NCI-H510A treated with DMSO at 0.1 percent for 48 hours (cell line): ENCODE data around the gene F7.
"Not testable (repeated sequence)": the region's sequence is repeated elsewhere in the genome, so short reads cannot be mapped to it uniquely, and the experiment has no call there.

Experiments
- DNase-seq: peaks from one replicate; lab custom pipeline; 2025; lab: John Stamatoyannopoulos, UW

Gene F7

DNA sequence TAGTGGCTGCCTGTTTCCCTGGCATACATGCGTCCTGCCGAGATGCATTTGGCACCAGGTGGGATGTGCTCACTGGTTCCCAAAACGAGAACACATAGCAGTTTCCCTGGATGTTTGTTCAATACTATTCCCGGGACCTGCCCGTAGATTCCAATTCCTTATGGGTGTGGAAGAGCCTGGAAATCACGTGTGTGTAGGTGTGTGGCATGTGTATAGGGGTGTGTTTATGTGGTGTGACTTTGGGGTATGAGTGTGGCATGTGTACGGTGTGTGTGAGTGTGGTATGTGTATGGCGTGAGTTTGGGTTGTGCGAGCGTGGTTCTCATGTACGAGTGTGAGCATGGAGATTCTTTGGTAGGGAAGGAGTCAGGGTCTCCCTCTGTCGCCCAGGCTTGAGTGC, 2.9 kb upstream of the F7 start:
- no peak for DNase-seq

- no peak for DNase-seq
Observed at GRCh38 chr13:113103646-113104045, 1.9 kb upstream of the F7 start.

GRCh38 chr13:113105921-113106452, 396 bp downstream of the F7 start:
- DNase-seq, result no peak

GRCh38 chr13:113106711-113107351, 1.2 kb downstream of the F7 start:
- no peak for DNase-seq

DNA sequence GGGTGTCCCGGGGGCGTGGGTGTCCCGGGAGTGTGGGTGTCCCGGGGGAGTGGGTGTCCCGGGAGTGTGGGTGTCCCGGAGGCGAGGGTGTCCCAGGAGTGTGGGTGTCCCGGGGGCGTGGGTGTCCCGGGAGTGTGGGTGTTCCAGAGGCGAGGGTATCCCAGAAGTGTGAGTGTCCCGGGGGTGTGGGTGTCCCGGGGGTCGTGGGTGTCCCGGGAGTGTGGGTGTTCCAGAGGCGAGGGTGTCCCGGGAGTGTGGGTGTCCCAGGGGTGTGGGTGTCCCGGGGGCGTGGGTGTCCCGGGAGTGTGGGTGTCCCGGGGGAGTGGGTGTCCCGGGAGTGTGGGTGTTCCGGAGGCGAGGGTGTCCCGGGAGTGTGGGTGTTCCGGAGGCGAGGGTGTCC, 2.9 kb downstream of the F7 start:
- not testable (repeated sequence) for DNase-seq

DNA sequence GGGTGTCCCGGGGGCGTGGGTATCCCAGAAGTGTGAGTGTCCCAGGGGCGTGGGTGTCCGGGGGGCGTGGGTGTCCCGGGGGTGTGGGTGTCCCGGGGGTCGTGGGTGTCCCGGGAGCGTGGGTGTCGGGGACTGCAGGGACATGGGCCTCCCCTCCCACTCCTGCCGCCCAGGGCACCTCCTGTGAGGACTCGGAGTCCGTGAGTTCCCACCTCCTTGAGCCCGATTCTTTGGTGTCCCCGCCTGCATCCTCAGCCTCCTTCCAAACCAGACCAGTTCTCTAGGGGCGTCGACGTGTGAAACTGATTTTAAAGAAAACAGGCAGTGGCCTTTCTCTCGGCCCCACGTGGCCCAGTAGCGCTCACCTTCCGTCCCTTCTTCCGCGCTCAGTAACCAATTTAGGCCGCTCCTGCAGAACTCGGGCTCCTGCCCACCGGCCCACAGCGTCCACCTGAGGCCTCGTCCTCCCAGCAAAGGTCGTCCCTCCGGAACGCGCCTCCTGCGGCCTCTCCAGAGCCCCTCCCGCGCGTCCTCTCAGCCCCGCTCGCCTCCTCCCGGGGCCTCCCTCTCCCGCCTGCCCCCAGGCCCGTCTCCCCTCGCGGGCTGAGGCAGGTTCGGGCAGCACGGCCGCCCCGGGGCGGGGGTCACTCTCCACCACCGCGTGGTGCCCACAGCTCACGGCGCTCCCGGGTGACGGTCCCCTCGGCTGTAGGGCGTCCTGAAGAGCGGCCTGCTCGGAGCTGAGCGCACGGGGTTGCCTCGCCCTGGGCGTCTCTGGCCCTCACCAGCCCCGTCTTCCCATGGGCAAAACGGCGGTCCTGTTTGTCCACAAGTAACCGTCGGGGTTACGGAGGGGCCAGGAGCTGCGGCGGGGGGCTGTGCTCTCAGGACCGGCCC, 3.8 kb downstream of the F7 start:
- no peak for DNase-seq

- no peak for DNase-seq
Observed at GRCh38 chr13:113110048-113110851, 4.7 kb downstream of the F7 start.

DNA sequence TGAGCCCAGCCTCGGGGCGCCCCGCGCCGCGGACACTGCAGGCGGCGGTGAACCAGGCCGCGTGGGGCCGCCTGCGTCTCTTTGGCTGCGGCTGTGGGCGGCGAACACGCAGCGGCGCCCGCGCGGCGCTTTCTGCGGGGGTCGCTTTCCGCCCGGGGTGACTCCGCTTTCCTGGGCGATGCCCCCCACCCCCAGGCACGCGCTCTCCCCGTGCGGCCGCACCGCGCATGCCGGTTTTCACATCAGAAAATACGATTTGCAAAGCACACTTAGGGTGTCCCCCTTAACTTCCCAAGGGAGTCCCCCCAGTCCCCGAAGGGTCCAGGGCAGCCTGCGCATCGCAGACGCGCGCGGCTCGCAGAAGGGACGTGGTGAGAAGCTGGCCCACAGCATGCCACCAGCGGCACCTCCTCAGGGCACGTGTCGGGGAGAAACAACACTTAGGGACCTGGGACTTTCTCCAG, 5.3 kb downstream of the F7 start:
- DNase-seq, result no peak

DNA sequence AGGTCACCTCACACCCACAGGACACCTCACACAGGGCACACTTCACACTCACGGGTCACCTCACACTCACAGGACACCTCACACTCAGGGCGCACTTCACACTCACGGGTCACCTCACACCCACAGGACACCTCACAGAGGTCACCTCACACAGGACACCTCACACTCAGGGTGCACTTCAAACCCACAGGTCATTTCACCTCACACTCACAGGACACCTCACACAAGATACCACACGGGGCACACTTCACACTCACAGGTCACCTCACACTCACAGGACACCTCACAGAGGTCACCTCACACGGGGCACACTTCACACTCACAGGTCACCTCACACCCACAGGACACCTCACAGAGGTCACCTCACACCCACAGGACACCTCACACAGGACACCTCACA, 6.2 kb downstream of the F7 start:
- not testable (repeated sequence) for DNase-seq

- DNase-seq, result not testable (repeated sequence)
Observed at GRCh38 chr13:113112475-113112874, 6.9 kb downstream of the F7 start.

GRCh38 chr13:113112893-113113845, 7.6 kb downstream of the F7 start:
- no peak for DNase-seq

- no peak for DNase-seq
Observed at GRCh38 chr13:113113846-113114271, 8.3 kb downstream of the F7 start.

GRCh38 chr13:113114511-113115362, 9.1 kb downstream of the F7 start:
- DNase-seq, result no peak

GRCh38 chr13:113115363-113116205, 10.0 kb downstream of the F7 start:
- no peak for DNase-seq

- DNase-seq, result no peak
Observed at GRCh38 chr13:113116206-113116800, 10.7 kb downstream of the F7 start.

GRCh38 chr13:113116871-113117271, 11.3 kb downstream of the F7 start:
- no peak for DNase-seq

DNA sequence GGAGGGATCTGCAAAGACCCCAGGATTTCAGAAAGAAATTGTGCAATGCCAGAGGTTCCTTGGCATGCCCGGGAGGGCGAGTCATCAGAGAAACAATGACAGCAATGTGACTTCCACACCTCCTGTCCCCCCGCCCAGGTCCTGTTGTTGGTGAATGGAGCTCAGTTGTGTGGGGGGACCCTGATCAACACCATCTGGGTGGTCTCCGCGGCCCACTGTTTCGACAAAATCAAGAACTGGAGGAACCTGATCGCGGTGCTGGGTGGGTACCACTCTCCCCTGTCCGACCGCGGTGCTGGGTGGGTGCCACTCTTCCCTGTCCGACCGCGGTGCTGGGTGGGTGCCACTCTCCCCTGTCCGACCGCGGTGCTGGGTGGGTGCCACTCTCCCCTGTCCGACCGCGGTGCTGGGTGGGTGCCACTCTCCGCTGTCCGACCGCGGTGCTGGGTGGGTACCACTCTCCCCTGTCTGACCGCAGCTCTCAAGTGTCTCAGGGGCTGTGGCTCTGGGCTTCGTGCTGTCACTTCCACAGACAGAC, 11.8 kb downstream of the F7 start:
- DNase-seq, result no peak

GRCh38 chr13:113117911-113118260, 12.3 kb downstream of the F7 start:
- DNase-seq, result no peak
